ENCODE measurements around the gene UBE2V1.
A peak's percentile ranks its signal among the peaks of the same experiment; 100 is the strongest.
"Not testable (repeated sequence)": the region's sequence is repeated elsewhere in the genome, so short reads cannot be mapped to it uniquely, and the experiment has no call there.

Gene UBE2V1

DNA sequence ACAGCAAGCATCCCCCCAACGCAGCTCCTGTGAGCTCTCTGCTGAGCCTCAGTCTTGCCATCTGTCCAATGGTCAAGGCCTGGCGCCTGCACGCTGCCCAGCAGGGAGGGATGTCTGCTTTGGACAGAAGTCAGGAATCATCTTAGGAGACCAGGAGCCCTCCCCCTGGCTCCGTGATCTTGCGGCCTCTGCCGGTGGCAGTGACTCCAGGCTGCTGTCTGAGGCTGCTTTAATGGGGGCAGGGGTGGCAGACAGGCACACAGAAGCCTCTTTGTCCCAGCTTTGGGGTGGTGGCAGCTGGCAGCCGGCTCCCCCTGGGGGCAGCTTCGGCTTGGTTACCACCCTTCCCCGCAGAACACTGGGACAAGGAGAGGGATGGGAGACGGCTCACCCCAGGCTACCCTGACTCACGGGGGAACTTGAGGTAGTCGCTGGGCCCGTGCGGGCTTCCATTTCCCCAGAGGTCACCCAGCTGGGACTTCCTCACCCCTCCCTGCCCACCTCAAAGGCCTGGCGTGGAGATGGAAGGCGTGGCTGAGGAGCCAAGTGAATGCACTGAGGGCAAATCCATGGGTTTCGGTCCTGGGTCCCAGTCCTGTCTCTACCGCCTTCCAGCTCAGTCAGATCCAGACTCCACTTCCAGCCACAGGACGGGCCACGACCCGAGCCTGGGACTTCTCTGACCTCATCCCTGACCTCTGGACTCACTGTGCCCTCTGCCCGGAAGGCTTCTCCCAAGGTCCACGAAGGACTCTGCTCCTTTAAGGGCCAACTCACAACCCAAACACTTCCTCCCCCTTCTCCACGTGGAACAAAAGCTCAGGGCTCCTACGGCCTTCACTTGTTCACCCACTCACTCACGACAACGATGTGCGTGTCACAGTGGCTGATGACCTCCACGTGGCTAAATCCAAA, 25.8 kb upstream of the UBE2V1 start:
- no peak for TF ChIP-seq CTCF (IDR thresholded peaks at IDR 0.05; ENCODE audit: low read depth, low read length)
- no peak for DNase-seq
- H3K4me3 ChIP-seq (ENCODE audit: low read depth, low read length) = no peak overlapping the region
- peaks cover 25% of the 10 kb centered on the region for H3K36me3 ChIP-seq
- no peaks in the 10 kb centered on the region for H3K27me3 ChIP-seq (ENCODE audit: insufficient read depth, low read depth, severe bottlenecking)
- H3K27ac ChIP-seq = no peak overlapping the region
- H3K9me3 ChIP-seq (ENCODE audit: severe bottlenecking) = no peaks in the 10 kb centered on the region

DNA sequence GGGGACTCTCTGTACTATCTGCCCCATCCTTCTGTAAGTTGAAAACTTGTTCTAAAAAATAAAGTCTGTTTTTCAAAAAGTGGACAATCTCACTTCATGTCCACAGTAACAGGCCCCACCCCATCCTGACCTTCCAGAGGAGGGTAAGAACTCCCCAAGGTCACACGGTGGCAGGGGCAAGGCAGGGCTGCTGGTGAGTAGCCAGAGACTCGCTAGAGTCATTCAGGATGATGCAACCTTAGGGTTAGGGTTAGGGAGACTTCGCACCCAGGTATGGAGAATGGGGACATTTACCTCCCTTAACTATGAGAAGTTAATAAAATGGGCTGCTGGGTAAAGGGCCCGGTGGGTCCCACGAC, 25.1 kb upstream of the UBE2V1 start:
- no peak overlapping the region for H3K27ac ChIP-seq
- DNase-seq = no peak
- H3K36me3 ChIP-seq = peaks cover 23% of the 10 kb centered on the region
- TF ChIP-seq CTCF (IDR thresholded peaks at IDR 0.05; ENCODE audit: low read depth, low read length) = no peak
- no peak overlapping the region for H3K4me3 ChIP-seq (ENCODE audit: low read depth, low read length)
- no peaks in the 10 kb centered on the region for H3K9me3 ChIP-seq (ENCODE audit: severe bottlenecking)
- no peaks in the 10 kb centered on the region for H3K27me3 ChIP-seq (ENCODE audit: insufficient read depth, low read depth, severe bottlenecking)

DNA sequence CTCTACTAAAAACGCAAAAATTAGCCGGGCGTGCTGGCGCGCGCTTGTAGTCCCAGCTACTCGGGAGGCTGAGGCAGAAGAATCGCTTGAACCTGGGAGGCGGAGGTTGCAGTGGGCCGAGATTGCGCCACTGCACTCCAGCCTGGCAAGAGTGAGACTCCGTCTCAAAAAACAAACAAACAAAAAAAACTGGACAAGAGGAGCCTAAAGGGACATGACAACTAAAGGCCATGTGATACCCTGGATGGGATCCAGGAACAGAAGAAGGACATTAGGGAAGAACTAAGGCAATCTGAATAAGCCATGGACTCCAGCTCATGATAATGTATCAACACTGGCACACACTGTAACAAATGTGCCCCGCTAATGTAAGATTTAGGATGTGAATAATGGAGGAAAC, 24.8 kb upstream of the UBE2V1 start:
- peaks cover 21% of the 10 kb centered on the region for H3K36me3 ChIP-seq
- not testable (repeated sequence) for DNase-seq, H3K27ac ChIP-seq

GRCh38 chr20:50136822-50137599, 24.1 kb upstream of the UBE2V1 start:
- no peak for TF ChIP-seq CTCF (IDR thresholded peaks at IDR 0.05; ENCODE audit: low read depth, low read length)
- H3K9me3 ChIP-seq (ENCODE audit: severe bottlenecking) = no peaks in the 10 kb centered on the region
- no peaks in the 10 kb centered on the region for H3K27me3 ChIP-seq (ENCODE audit: insufficient read depth, low read depth, severe bottlenecking)
- H3K27ac ChIP-seq = no peak overlapping the region
- H3K4me3 ChIP-seq (ENCODE audit: low read depth, low read length) = no peak overlapping the region
- peaks cover 22% of the 10 kb centered on the region for H3K36me3 ChIP-seq
- no peak for DNase-seq

More for the DNA sequence above, 24.8 kb upstream of the UBE2V1 start:
- H3K27me3 ChIP-seq (ENCODE audit: insufficient read depth, low read depth, severe bottlenecking); H3K9me3 ChIP-seq (ENCODE audit: severe bottlenecking); H3K4me3 ChIP-seq (ENCODE audit: low read depth, low read length): not testable (repeated sequence)

GRCh38 chr20:50135157-50135556, 22.2 kb upstream of the UBE2V1 start:
- H3K27me3 ChIP-seq (ENCODE audit: insufficient read depth, low read depth, severe bottlenecking); H3K4me3 ChIP-seq (ENCODE audit: low read depth, low read length); H3K9me3 ChIP-seq (ENCODE audit: severe bottlenecking); H3K27ac ChIP-seq; DNase-seq: not testable (repeated sequence)
- peaks cover 24% of the 10 kb centered on the region for H3K36me3 ChIP-seq

DNA sequence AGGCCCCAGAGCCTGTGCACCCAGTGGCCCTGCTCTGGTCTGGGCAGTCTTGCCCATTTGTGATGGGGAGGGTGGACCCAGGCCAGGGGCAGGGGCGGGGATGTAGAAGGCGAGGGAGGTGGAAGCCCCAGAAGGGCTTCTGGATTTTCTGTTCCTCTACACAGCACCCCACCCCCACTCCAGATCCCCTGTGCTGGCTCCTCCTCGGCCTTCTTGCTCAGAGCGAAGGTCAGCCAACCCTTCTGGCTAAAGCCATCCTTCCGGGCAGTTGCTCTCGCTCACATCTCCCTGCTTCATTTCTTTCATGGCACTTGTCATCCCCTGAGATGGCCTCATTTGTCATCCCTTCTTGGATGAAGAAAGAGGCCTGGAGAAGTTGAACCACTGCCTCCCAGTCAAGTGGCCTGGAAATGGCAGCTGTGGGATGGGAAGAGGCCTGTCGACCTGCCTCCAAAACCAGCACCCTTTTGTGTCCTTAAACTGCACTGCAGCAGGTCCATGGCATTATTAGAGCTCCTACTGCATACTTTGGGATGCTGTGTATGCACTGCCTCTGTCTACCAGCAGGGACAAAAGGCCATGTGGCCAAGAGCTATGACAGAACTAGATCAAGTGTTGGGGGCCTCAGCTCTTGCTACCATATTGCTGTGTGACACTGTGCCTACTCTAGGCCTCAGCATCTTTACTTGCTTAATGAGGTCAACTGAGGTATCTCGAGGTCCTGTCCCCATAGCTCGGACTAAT, 20.7 kb upstream of the UBE2V1 start:
- no peak overlapping the region for H3K4me3 ChIP-seq (ENCODE audit: low read depth, low read length)
- no peaks in the 10 kb centered on the region for H3K27me3 ChIP-seq (ENCODE audit: insufficient read depth, low read depth, severe bottlenecking)
- no peak overlapping the region for H3K27ac ChIP-seq
- no peak for DNase-seq
- no peaks in the 10 kb centered on the region for H3K9me3 ChIP-seq (ENCODE audit: severe bottlenecking)
- peaks cover 29% of the 10 kb centered on the region for H3K36me3 ChIP-seq
- peak; percentile 40; the same call in 1 of the 2 replicates for TF ChIP-seq CTCF (IDR thresholded peaks at IDR 0.05; ENCODE audit: low read depth, low read length)

Data from WERI-Rb-1 (cell line).